IPS-18c (cell line): ENCODE data around the gene ZNF91.
"Not testable (repeated sequence)": the region's sequence is repeated elsewhere in the genome, so short reads cannot be mapped to it uniquely, and the experiment has no call there.

Experiments
- H3K4me3 ChIP-seq: 2 replicates; pipeline ENCODE4 v1.7.0; 2013; ENCODE audit warnings: low read depth, mild to moderate bottlenecking, low read length, moderate library complexity; ENCODE audit not compliant: insufficient read depth
- H3K9me3 ChIP-seq: one replicate; pipeline ENCODE4 v1.6.1; 2013; ENCODE audit warnings: mild to moderate bottlenecking, low read length, moderate library complexity; ENCODE audit not compliant: control insufficient read depth, insufficient read depth

Gene ZNF91

DNA sequence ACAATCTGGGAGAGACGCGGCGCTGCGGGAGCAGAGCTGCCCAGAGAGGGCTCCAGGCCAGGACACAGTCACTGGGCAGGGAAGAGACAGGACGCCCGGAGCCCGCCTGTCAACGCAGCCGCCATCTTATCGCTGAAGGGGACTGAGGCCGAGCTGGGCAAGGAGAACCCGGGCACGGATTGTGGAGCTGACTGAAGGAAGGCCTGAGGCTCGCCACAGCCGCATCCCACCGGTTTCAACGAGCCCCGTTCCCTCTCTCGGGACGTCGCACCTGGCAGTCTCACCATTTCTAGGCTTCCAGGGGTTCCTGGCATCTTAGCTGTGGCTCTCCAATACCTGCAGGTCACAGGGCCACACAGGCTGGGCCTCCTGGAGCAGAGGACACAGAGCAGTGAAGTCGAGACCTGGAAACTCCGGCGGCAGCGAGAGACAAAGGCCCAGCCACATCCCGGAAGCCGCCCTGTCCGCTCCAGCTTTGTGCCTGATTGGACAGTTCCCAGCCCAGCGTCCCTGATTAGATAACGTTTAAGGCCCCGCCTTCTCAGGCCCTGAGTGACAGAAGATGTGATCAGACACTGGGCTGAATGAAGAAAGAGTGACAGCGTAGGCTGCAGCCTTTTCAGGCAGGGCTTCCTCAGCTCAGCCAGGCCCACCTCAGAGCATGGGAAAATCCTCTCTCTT is at the start of gene ZNF91:
Gene ZNF91, minus strand, starts transcription at position 431 of the 681 bp plus-strand sequence. Its CDS starts 117 bp downstream, at position 314.
- Histone ChIP-seq H3K4me3 (peak within 1 kb of the TSS; percentile 90), H3K9me3 (peaks cover 2% of the 10 kb centered on the region)

DNA sequence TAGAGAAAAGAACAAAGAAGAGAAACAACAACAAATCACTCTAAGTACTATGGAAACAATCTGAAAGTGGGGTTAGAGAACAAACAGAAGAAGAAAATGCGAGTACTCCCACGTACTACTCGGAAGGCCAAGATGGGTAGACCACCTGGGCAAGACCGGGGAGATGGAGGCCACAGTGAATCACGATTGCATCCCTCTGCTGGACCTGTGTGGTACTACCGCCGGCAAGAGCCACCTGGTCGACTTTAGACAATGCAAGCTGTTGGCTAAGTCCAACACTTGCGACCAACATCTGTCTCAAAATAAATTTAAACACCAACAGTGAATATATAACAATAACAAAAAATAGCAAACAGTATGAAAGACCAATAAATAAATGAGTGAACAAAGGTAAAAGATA is 45.5 kb upstream of the ZNF91 start:
- Histone ChIP-seq H3K9me3 (peaks cover 10% of the 10 kb centered on the region), H3K4me3 (no peak overlapping the region)

DNA sequence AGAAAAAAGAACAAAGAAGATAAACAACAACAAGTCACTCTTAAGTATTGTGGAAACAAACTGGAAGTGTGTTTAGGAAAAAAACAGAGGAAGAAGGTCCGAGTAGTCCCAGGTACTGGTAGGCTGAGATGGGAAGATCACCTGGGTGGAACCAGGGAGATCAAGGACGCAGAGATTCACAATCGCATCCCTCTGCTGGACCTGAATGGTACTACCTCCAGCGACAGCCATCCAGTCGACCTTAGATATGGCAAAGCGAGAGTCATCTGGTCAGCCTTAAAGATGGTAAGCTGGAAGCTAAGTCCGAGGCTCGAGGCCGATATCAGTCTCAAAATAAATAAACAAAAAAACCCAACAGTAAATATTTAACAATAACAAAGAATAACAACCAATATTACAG is 44.9 kb upstream of the ZNF91 start:
- Histone ChIP-seq H3K9me3 (peaks cover 10% of the 10 kb centered on the region), H3K4me3 (no peak overlapping the region)

DNA sequence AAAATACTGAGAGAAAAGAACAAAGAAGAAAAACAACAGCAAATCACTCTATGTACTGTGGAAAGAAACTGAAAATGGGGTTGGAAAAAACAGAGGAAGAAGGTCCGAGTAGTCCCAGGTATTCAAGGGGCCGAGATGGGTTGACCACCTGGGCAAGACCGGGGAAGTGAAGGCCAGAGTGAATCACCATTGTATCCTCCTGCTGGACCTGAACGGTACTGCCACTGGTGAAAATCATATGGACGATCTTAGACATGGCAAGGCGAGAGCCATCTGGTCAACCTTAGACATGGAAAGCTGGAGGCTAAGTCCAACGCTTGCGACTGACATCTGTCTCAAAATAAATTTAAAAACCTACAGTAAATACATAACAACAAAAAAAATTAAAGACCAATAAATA is 44.4 kb upstream of the ZNF91 start:
- Histone ChIP-seq H3K9me3 (peaks cover 10% of the 10 kb centered on the region), H3K4me3 (no peak overlapping the region)

DNA sequence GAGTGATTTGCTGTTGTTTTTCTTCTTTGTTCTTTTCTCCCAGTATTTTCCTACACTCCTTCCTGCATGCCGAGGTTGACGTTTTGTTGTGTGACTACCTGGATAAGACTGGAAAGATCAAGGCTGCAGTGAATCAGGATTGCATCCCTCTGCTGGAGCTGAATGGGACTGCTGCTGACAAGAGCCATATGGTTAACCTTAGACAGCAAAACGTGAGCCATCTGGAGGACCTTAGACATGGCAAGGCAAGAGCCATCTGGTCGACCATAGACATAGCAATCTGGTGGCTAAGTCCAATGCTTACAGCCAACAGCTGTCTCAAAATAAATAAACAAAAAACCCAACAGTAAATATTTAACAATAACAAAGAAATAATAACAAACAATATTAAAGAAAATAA is 42.6 kb upstream of the ZNF91 start:
- Histone ChIP-seq H3K9me3 (peaks cover 10% of the 10 kb centered on the region), H3K4me3 (no peak overlapping the region)

DNA sequence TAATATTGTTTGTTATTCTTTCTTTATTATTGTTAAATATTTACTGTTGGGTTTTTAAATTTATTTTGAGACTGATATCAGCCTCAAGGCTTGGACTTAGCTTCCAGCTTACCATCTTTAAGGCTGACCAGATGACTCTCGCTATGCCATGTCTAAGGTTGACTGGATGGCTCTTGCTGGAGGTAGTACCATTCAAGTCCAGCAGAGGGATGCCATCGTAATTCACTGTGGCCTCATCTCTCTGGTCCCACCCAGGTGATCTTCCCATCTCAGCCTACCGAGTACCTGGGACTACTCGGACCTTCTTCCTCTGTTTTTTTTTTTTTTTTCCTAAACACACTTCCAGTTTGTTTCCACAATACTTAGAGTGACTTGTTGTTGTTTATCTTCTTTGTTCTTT is 41.7 kb upstream of the ZNF91 start:
- H3K9me3 ChIP-seq: peaks cover 10% of the 10 kb centered on the region

DNA sequence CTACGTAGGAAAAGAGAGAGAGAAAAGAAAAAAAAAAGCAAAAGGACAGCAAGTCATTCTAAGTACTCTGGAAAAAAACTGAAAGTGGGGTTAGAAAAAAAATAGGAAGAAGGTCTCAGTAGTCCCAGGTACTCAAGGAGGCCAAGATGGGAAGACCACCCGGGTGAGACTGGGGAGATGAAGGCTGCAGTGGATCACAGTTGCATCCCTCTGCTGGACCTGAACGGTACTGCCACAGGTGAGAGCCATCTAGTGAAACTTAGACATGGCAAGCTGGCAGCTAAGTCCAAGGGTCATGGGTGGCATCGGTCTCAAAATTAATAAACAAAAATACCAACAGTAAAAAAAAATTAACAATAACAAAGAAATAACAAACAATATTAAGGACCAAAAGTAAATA is 41.0 kb upstream of the ZNF91 start:
- H3K4me3 ChIP-seq: no peak overlapping the region
- H3K9me3 ChIP-seq: peaks cover 8% of the 10 kb centered on the region

More for the DNA sequence above, 41.7 kb upstream of the ZNF91 start:
- H3K4me3 ChIP-seq: no peak overlapping the region

DNA sequence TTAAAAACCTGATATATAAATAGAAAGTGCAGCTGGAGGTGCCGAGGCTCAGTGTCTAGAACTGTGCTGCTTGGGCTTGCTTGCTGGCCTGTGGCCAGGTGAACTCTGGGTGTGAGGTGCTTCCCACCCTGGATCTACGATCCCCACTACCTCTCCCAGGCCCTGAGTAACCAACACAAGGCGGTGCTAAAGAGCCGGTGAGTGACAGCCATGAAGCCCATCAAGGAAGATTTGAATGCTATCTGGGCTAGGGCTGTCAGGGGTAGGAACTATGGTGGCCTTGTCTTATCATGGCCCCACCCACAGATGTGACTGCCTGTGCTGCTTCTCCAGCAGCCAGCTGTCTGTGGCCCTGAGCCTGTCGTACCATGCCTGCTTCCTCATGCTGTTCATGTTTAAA is 25.6 kb upstream of the ZNF91 start:
- H3K4me3 ChIP-seq: no peak overlapping the region

DNA sequence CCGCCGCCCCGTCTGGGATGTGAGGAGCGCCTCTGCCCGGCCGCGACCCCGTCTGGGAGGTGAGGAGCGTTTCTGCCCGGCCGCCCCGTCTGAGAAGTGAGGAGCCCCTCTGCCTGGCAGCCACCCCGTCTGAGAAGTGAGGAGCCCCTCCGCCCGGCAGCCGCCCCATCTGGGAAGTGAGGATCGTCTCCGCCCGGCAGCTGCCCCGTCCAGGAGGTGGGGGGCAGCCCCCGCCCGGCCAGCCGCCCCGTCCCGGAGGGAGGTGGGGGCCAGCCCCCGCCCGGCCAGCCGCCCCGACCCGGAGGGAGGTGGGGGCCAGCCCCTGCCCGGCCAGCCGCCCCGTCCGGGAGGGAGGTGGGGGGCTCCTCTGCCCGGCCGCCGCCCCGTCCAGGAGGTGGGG is 24.0 kb upstream of the ZNF91 start:
- H3K9me3 ChIP-seq: not testable (repeated sequence)

More for the DNA sequence above, 25.6 kb upstream of the ZNF91 start:
- H3K9me3 ChIP-seq: peaks cover 2% of the 10 kb centered on the region

DNA sequence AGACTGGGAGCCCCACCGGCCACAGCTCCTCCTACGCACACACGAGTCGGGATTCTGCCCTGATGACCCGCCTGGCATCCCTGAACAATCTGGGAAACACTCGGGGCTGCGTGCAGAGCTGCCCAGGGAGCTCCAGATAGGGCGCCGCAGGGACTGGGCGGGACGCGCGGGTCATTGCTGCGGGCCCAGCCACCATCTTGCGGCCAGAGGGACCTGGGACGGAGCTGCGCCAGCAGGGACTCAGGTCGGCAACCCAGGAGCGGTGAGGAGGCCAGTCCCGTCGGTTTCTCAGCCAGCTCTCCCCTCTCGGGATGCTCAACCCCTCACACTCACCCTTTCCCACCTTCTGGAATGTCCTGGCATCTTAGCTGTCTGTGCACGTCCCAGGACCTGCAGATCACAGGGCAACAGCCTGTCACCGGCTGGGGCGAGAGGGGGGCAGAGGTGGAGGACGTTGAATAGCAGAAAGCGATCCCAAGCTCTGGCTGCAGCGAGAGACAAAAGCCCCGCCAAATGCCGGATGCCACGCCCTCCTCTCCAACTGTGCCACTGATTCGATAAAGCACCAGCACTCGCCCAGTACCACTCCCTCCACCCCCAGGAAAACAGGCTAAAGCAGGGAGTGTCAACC is 20.4 kb upstream of the ZNF91 start:
- Histone ChIP-seq H3K9me3 (no peaks in the 10 kb centered on the region), H3K4me3 (peak overlapping the region; percentile 95)

More for the DNA sequence above, 24.0 kb upstream of the ZNF91 start:
- H3K4me3 ChIP-seq: not testable (repeated sequence)

DNA sequence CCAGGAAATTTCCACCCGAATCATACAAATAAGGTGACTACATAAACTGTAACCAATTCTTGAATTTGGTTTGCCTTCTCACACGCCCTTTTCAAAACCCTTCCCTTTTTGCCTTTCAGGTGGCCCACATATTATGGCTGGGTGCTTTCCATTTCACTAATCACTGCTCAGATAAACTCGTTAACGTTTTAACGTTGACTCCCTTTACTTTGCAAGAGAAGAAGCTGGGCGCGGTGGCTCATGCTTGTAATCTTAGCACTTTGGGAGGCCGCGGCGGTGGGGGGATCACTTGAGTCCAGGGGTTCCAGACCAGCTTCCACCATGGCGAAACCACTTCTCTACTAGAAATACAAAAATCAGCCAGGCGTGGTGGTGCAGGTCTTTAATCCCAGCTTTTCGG is 19.8 kb upstream of the ZNF91 start:
- Histone ChIP-seq H3K9me3 (no peaks in the 10 kb centered on the region), H3K4me3 (peak overlapping the region; percentile 95)

DNA sequence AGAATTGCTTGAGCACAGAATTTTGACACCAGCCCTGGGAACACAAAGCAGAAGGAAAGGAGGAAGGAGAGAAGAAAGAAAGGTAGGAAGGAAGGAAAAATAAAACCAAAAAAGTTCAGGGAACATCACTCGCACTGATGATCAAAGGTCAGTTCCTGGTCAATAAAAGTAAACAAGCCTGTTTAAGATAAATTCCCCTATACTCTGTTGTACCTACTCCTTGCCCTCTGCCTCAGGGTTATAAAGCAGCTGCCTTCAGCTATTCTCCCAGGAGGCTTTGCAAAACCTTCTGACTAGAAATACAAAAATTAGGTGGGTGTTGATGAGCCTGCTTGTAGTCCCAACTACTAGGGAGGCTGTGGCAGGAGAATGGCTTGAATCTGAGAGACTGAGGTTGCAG is 14.9 kb upstream of the ZNF91 start:
- Histone ChIP-seq H3K4me3 (no peak overlapping the region), H3K9me3 (no peaks in the 10 kb centered on the region)

DNA sequence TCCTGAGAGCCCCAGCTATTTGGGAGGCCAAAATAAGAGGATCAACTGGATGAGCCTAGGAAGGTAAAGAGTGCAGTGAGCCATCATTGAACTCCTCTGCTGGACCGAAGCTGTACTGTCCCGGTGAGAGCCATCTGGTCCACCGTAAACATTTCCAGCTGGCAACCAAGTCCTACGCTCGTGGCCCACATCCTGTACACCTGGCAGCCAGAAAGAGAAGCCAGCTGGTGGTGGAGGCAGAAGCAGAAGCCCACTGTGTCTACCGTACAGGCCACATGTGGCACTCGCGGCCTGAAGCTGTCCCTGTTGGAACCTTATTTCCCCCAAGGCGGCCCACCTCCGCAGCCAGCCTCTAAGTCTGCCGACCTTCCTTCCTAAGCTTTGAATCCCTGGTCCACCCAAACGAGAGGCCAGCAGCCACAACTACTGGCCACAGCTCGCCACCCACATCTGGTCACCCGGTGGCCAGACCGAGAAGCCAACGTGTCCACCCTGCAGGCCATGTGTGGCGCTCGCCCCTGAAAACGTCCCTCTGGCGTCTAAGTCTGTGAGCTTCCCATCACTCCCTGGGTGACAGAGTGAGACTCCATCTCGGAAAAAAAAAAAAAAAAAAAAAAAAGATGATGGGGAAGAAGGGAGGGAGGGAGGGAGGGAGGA is 14.2 kb upstream of the ZNF91 start:
- H3K9me3 ChIP-seq: no peaks in the 10 kb centered on the region
- H3K4me3 ChIP-seq: no peak overlapping the region

DNA sequence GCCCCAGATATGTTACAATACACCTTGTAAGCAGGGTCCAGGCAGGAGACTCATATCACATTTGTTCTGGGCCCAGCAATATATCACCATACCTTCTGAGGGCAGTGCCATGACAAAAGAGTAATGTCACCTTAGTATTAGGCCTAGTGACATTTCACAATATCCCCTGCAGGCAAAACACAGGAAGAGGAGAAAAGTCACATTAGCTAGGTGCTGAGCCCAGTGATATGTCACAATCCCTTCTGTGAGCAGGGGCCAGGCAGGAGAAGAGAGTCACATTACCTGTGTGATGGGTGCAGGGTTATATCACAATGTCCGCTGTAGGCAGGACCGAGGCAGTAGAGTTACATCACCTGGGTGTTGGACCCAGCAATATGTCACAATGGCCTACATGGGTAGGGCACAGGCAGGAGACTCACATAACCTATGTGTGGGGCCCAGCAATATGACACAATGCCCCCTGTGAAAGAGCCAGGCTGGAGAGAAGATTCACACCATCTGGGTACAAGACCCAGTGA is 12.4 kb upstream of the ZNF91 start:
- no peaks in the 10 kb centered on the region for H3K9me3 ChIP-seq

DNA sequence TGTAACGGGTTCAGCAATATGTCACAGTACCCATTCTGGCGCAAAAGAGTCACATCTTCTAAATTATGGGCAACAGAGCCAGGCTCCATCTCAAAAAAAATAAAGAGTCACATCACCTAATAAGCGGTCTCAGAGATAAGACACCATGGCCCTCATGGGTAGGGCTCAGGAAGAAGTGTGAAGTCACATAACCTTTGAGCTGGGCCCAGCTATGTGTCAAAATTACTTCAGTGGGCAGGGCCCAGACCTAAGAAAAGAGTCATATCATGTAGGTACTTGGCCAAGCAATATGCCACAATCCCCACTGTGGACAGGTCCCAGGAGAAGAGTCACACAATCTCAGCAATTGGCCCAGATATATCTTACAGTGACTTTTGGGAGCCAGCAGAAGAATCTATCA is 11.4 kb upstream of the ZNF91 start:
- Histone ChIP-seq H3K9me3 (no peaks in the 10 kb centered on the region), H3K4me3 (no peak overlapping the region)

More for the DNA sequence above, 12.4 kb upstream of the ZNF91 start:
- no peak overlapping the region for H3K4me3 ChIP-seq

DNA sequence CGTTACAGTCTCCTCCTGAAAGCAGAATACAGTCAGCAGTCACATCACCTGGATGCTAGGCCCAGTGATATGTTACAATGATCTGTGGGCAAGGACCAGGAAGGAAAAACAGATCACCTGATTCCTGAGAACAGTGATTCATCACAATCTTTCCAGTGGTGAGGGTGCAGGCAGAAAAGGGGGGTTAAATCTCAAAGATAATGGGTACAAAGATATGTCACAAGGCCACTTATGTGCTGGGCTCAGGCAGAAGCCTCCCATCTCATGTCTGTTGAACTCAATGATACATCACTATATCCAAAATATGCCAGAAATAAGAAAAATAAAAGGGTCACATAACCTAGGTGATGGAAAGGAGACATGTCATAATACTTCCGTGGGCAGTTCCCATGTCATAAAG is 10.8 kb upstream of the ZNF91 start:
- Histone ChIP-seq H3K9me3 (no peaks in the 10 kb centered on the region), H3K4me3 (no peak overlapping the region)

DNA sequence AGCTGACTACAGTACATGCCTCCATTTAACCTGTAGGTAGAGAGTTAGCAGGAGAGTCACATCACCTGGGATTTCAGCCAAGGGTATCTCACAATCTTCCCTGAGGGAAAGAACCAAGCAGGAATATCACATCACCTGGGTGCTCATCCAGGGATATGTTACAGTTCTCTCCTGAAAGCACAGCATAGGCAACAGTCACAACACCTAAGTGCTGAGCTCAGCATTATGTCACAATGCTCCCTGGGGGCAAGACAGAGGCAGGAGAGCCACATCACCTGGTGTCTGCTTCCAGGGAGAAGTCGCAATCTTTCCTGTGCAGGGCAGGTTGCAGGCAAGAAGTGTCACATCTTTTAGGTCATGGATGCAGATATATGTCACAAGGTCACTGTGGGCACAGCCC is 9.4 kb upstream of the ZNF91 start:
- Histone ChIP-seq H3K4me3 (no peak overlapping the region), H3K9me3 (no peaks in the 10 kb centered on the region)
